MG63 (cell line): ENCODE results near the gene DDX51. TPM values are rescaled to one million over a fixed set of nuclear protein-coding genes. Genes with fewer than 3 reads are reported as not detected.

Experiments used
- DNase-seq: peaks from one replicate; pipeline ENCODE4 v3.0.0-alpha.2; 2020
- H3K27me3 ChIP-seq: fragments of 250-450 bp; sonication (Bioruptor Pico); 2 replicates; pipeline ENCODE4 v1.5.1; 2020; ENCODE audit warnings: mild to moderate bottlenecking, moderate library complexity
- H3K36me3 ChIP-seq: fragments of 250-450 bp; sonication (Bioruptor Pico); 2 replicates; pipeline ENCODE4 v1.5.1; 2020; ENCODE audit warnings: mild to moderate bottlenecking, moderate library complexity
- H3K4me3 ChIP-seq: fragments of 250-450 bp; sonication (Bioruptor Pico); 2 replicates; pipeline ENCODE4 v1.5.1; 2020; ENCODE audit warnings: mild to moderate bottlenecking, moderate library complexity
- H3K9me3 ChIP-seq: fragments of 250-450 bp; sonication (Bioruptor Pico); 2 replicates; pipeline ENCODE4 v1.5.1; 2020; ENCODE audit warnings: mild to moderate bottlenecking, moderate library complexity
- total RNA-seq: library from RNA; depleted of rRNA; stranded (reverse); fragments of >200 nt; shearing (Covaris generic); gene quantifications from 2 replicates; pipeline ENCODE4 v1.2.3, GENCODE V29; 2014; ENCODE audit warnings: low replicate concordance; rRNA removed

DDX51 gene
- total RNA-seq, 1 experiment from 2014 or later, result 17.3 TPM

DNA sequence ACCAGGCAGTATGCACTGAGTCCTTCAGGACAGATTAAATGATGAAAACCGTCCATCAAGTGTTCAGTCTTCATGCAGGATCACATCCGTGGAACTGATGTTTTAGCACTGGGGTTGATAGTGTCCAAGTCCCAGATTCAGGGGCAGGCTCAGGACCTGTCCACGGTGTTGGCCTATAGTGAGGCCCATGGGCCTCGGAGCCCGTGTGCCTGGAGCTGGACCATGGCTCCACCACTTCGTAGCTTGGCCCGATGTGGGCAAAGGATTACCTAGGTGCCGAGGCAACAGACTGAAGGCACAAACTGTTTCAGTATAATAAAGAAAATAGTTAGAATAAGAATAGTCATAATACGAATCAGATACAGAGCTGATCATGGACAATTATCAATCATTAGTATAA, 41.8 kb downstream of the DDX51 start:
- no peak for DNase-seq
- Histone ChIP-seq H3K4me3 (no peak overlapping the region), H3K9me3 (no peaks in the 10 kb centered on the region), H3K27me3 (no peaks in the 10 kb centered on the region), H3K36me3 (peaks cover 76% of the 10 kb centered on the region)

DNA sequence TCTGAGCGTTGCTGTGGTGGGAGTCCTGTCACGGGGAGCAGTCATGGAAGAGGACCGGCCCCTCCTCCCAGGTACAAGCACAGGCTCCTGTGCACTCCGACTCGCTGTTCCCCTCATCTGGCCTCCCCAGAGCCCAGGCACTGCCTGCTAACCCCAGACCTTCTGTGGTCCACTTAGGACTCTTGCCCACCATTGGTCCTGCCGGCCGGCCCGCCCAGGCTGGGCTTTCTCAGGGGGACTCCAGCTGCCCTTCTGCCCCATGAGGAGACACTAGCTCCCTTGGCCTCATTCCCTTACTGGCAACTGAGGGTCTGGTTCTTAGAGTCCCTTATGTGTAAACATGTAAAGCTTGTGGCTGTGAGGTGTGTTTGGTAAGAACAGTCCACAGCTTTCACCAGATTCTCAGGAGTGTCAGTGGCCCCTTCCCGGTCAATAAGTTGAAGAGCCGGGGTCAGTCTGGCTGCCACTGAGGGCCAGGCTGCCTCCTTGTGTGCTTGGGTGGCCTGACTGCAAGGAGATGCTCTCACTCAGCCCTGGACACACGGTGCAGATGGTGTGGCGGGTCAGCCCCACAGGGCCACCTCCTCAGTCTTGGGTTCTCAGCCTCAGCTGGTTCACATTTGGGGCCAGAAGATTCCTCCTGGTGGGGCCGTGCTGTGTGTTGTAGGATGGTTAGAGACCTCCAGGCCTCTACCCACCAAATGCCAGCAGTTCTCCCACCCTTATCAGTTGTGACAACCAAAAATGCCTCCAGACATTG, 43.6 kb downstream of the DDX51 start:
- Histone ChIP-seq H3K36me3 (peaks cover 78% of the 10 kb centered on the region), H3K4me3 (no peak overlapping the region), H3K27me3 (no peaks in the 10 kb centered on the region), H3K9me3 (peaks cover 2% of the 10 kb centered on the region; the same call in 1 of the 2 replicates)
- no peak for DNase-seq

DNA sequence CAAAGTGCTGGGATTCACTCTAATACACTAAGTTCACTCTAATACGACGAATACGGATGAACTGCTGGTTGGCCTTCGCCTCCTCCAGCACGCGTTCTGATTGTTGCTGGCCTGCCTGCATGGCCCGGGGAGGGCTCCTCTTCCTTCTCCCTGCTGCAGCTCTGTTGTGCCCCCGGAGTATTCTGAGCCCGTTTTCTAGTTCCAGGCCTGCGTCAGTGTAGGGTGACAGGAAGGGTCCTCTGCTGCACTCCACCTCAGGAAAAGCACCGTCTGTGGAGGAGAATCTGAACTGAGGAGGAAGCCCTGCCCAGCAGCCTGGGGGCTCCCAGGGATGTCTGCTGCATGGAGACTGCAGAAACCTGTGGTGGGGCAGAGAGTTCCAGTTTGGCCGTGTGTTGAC, 44.4 kb downstream of the DDX51 start:
- H3K36me3 ChIP-seq, result peaks cover 77% of the 10 kb centered on the region
- DNase-seq, result no peak
- H3K27me3 ChIP-seq, result no peaks in the 10 kb centered on the region
- H3K4me3 ChIP-seq, result no peak overlapping the region
- peaks cover 3% of the 10 kb centered on the region; the same call in 1 of the 2 replicates for H3K9me3 ChIP-seq

DNA sequence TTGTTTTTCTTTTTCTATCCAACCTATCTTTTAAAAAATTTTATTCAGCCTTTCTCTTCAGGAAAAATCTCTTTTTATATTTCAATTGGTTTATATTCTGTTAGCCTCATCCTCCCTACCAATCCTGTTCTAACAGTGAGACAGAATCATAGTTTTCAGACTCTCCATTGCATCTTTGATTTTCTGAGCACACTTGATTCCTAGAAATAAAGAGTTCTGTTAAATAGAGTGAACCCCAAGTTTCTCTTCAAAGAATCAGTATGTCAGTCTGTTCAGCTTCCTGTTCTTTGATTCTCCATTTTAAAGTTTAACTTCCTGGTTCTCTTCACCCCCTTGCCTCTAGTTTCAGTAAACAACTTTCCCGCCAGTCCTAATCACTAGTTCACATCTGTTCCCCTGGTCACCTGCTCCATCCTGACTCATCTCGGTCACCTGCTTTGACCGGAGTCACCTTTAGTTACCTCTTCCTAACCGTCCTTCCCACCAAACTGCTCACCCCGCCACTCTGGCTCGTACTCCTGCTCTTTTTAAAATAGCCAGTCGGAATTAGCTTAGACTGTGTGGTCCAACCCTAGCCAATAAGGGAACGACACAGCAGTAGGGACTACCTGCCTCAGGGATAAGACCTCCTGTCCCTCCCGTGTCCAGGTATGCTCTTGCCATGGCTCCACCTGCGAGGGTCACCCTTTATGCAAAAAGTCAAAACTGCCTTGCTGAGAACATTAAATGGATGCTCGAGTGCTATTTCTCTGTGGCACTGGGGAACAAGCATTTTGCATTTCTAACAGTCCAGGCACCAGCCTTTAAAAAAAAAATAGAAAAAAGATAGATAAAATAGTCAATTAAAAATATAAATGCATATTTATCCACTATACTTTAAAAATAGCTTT, 48.4 kb downstream of the DDX51 start:
- peaks cover 3% of the 10 kb centered on the region; the same call in 1 of the 2 replicates for H3K9me3 ChIP-seq
- no peak for DNase-seq
- no peaks in the 10 kb centered on the region for H3K27me3 ChIP-seq
- H3K4me3 ChIP-seq, result no peak overlapping the region
- H3K36me3 ChIP-seq, result peaks cover 78% of the 10 kb centered on the region

DNA sequence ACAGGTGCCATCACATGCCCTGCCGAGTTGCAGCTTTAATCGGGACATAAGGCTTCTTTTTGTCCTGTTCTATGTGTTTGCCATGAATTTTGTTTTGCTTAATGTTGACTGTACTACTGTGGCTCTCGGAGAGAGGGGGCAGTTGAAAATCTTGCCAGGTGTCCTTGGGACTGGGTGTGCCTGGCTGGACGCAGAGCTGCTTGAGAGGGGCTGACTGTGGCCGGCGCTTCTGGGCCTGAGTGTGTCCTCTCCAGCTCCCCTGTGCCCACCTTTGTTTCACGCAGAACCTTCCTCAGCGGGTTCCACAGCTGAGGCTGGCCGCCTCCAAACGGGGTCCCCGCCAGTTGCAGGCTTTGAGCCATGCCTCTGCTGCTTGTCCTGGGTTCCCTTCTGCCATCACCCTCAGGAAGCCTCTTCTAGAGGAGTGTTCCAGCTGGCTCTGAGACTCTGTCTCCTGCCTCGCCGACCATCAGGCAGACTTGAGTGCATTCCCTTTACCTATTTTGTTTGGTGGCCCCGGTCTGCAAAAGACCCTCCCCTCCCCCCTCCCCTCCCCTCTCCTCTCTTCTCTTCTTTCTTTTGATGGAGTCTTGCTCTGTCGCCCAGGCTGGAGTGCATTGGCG, 49.7 kb downstream of the DDX51 start:
- DNase-seq, result no peak
- H3K4me3 ChIP-seq, result no peak overlapping the region
- H3K9me3 ChIP-seq, result peaks cover 3% of the 10 kb centered on the region; the same call in 1 of the 2 replicates
- peaks cover 78% of the 10 kb centered on the region for H3K36me3 ChIP-seq
- H3K27me3 ChIP-seq, result no peaks in the 10 kb centered on the region

DNA sequence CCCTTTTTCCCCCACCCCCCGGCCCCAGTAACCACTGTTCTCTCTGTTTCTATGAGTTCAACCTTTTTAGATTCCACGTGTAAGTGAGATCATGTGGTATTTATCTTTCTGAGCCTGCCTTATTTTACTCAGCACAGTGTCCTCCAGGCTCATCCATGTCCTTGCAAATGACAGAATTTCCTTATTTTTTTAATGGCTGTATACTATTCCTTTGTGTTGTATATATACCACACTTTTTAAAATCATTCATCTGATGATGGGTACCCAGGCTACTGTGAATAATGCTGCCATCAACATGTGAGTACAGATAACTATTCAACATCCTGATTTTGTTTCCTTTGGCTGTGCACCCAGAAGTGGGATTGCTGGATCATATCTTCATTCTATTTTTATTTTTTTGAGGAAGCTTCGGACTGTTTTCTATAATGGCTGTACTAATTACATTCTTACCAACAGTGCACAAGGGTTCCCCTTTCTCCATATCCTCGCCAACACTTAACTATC, 54.7 kb downstream of the DDX51 start:
- Histone ChIP-seq H3K9me3 (no peaks in the 10 kb centered on the region), H3K36me3 (peaks cover 68% of the 10 kb centered on the region), H3K4me3 (no peak overlapping the region), H3K27me3 (no peaks in the 10 kb centered on the region)
- DNase-seq, result no peak

Other genes starting within 250 kb of the DDX51 start
- gene ULK1, start 249.7 kb downstream of the DDX51 start, total RNA-seq, result 7.6 and 8.1 TPM in 2 replicates
- 55.1 and 91.2 TPM in 2 replicates for gene PUS1, start 215.0 kb downstream of the DDX51 start, total RNA-seq
- 6.0 and 13.1 TPM in 2 replicates for gene EP400, start 194.4 kb downstream of the DDX51 start, total RNA-seq
- 23.1 and 40.1 TPM in 2 replicates for gene NOC4L, start 138 bp upstream of the DDX51 start, total RNA-seq
- gene GALNT9, start 185.3 kb upstream of the DDX51 start, total RNA-seq, result 3.3 and 5.5 TPM in 2 replicates